Endothelial cell of umbilical vein (primary cell): ENCODE measurements around the gene GMPPA. TPM values are rescaled to one million over a fixed set of nuclear protein-coding genes. Genes with fewer than 3 reads are reported as not detected.

Source experiments
- BruUV-seq: library from RNA; stranded (reverse); fragments of 400-500 nt; replicated peaks from 2 replicates; lab custom pipeline; 2021; lab: Mats Ljungman, UMichigan
- CTCF ChIA-PET: fragments of 300-600, 350-600 bp; sonication (Branson Sonifier 250); formaldehyde crosslinking; loops from one replicate; lab custom pipeline; 2021; ENCODE audit warnings: antibody characterized with exemption, inconsistent platforms; lab: Charles Lee
- POLR2A ChIA-PET: fragments of 300-600, 350-600 bp; sonication (Branson Sonifier 250); formaldehyde crosslinking; loops from one replicate; lab custom pipeline; 2021; ENCODE audit warnings: antibody characterized with exemption, inconsistent platforms; lab: Charles Lee
- DNase-seq: peaks from one replicate; pipeline ENCODE4 v3.0.0-alpha.2; 2011; ENCODE audit warnings: low read depth, low spot score
- FAIRE-seq: peaks from 2 replicates; lab custom pipeline; 2011; peaks lifted over from hg19 to GRCh38; lab: Jason Lieb, UNC
- H2AFZ ChIP-seq: 2 replicates; pipeline ENCODE4 v1.6.0; 2012; ENCODE audit warnings: low read depth, low read length, control low read depth, inconsistent platforms
- H3K27ac ChIP-seq: 2 replicates; pipeline ENCODE4 v1.5.1; 2011; ENCODE audit warnings: low read depth, mild to moderate bottlenecking, control low read depth, low read length, moderate library complexity; ENCODE audit not compliant: insufficient read depth
- H3K27me3 ChIP-seq, 2 experiments: 2 replicates each; pipeline versions ENCODE4 v1.6.0 to v1.6.1; 2011; ENCODE audit warnings: low read length in 2 of 2, mixed read lengths in 1 of 2; ENCODE audit not compliant: control insufficient read depth in 2 of 2, insufficient read depth in 2 of 2
- H3K36me3 ChIP-seq, 2 experiments: 2 replicates in 1 of 2; 3 replicates in 1 of 2; pipeline ENCODE4 v1.5.1; 2011; ENCODE audit warnings: low read length in 2 of 2, mild to moderate bottlenecking in 1 of 2, moderate library complexity in 1 of 2; ENCODE audit not compliant: control insufficient read depth in 2 of 2, insufficient read depth in 2 of 2; ENCODE audit errors: extremely low read depth in 1 of 2
- H3K4me1 ChIP-seq: 3 replicates; pipeline ENCODE4 v1.5.1; 2011; ENCODE audit warnings: mild to moderate bottlenecking, low read length; ENCODE audit not compliant: control insufficient read depth, insufficient read depth; ENCODE audit errors: extremely low read depth
- H3K4me2 ChIP-seq: 2 replicates; pipeline ENCODE4 v1.6.1; 2011; ENCODE audit warnings: low read length, control low read depth, mixed read lengths; ENCODE audit not compliant: insufficient read depth
- H3K4me3 ChIP-seq, 3 experiments: fragments of 200-600 bp in 1 of 3; sonication (generic), shearing (Covaris generic) in 1 of 3; replicated peaks in 1 of 3; 2 replicates each; pipeline ENCODE4 v1.5.1; 2011 to 2016; ENCODE audit warnings: control low read depth in 3 of 3, low read length in 3 of 3, mild to moderate bottlenecking in 2 of 3, inconsistent platforms in 1 of 3, low read depth in 1 of 3, moderate library complexity in 1 of 3; ENCODE audit not compliant: insufficient read depth in 1 of 3
- H3K79me2 ChIP-seq: 2 replicates; pipeline ENCODE4 v1.6.0; 2012; ENCODE audit warnings: low read length, inconsistent platforms; ENCODE audit not compliant: control insufficient read depth, insufficient read depth
- H3K9ac ChIP-seq: replicated peaks from 2 replicates; pipeline ENCODE3; 2011; ENCODE audit warnings: low read length, control low read depth; ENCODE audit not compliant: insufficient read depth; ENCODE audit errors: extremely low read depth
- H3K9me1 ChIP-seq: replicated peaks from 3 replicates; pipeline ENCODE4 v1.6.0; 2011; ENCODE audit warnings: mild to moderate bottlenecking, low read length; ENCODE audit not compliant: control insufficient read depth, insufficient read depth; ENCODE audit errors: extremely low read depth
- H3K9me3 ChIP-seq: replicated peaks from 2 replicates; pipeline ENCODE4 v1.5.1; 2012; ENCODE audit warnings: low read length, inconsistent platforms; ENCODE audit not compliant: control insufficient read depth, insufficient read depth
- H4K20me1 ChIP-seq: replicated peaks from 2 replicates; pipeline ENCODE3; 2011; ENCODE audit warnings: mild to moderate bottlenecking, low read length; ENCODE audit not compliant: control insufficient read depth, insufficient read depth; ENCODE audit errors: extremely low read depth
- EZH2 ChIP-seq: IDR thresholded peaks from 2 replicates; pipeline ENCODE4 v1.6.1; 2012; ENCODE audit warnings: borderline replicate concordance, low read depth, mild to moderate bottlenecking, moderate library complexity, low read length, inconsistent platforms; ENCODE audit not compliant: severe bottlenecking
- FOS ChIP-seq: IDR thresholded peaks from 2 replicates; pipeline ENCODE4 v1.6.1; 2011; ENCODE audit warnings: mild to moderate bottlenecking, low read length, moderate library complexity, borderline replicate concordance; ENCODE audit not compliant: insufficient read depth
- GATA2 ChIP-seq: IDR thresholded peaks from 2 replicates; pipeline ENCODE4 v1.7.0; 2011; ENCODE audit warnings: low read depth, mild to moderate bottlenecking, moderate library complexity, mixed read lengths, low read length; ENCODE audit not compliant: insufficient read length, insufficient read depth
- JUN ChIP-seq: IDR thresholded peaks from 2 replicates; pipeline ENCODE4 v1.6.1; 2011; ENCODE audit warnings: borderline replicate concordance, low read depth; ENCODE audit not compliant: insufficient read length, insufficient read depth
- MYC ChIP-seq: IDR thresholded peaks from one replicate; pipeline ENCODE4 v1.6.1; 2011; ENCODE audit warnings: mild to moderate bottlenecking, low read depth, low read length
- POLR2A ChIP-seq: IDR thresholded peaks from 2 replicates; pipeline ENCODE4 v1.6.1; 2012; ENCODE audit warnings: low read depth, mild to moderate bottlenecking, control low read depth, low read length
- POLR2AphosphoS5 ChIP-seq: IDR thresholded peaks from 2 replicates; pipeline ENCODE4 v1.6.1; 2012; ENCODE audit warnings: low read depth, mild to moderate bottlenecking, control low read depth, low read length, moderate library complexity; ENCODE audit not compliant: insufficient read depth
- dilution Hi-C: fragments of 300-500 bp; cut with MboI; formaldehyde crosslinking; loops from one replicate; pipeline ENCODE4 v1.15.0; 2019; ENCODE audit warnings: low sequenced_read_pairs; ENCODE audit not compliant: extremely low pct_ligation_motif_present
- intact Hi-C: fragments of 100-400 bp; cut with micrococcal nuclease; formaldehyde crosslinking; loops from one replicate; pipeline ENCODE4 v1.10.0; 2022
- polyA plus RNA-seq, 4 experiments: library from polyadenylated mRNA; depleted of rRNA in 3 of 4; stranded (reverse) in 3 of 4; unstranded in 1 of 4; fragments of >200 nt; gene quantifications; 2 replicates each; pipeline versions ENCODE4 v1.2.1 to v1.2.3, GENCODE V29; 2011 to 2012; ENCODE audit warnings: missing spikeins in 1 of 4
- total RNA-seq: library from RNA; stranded (reverse); gene quantifications from 2 replicates; pipeline ENCODE4 v1.2.3, GENCODE V29; 2021
- TF ChIP-seq, protein P1 (sequence below), 2 donors: IDR thresholded peaks; 1 replicate in 1 of 2; 2 replicates in 1 of 2; pipeline ENCODE4 v1.5.1; 2011; ENCODE audit warnings: low read length in 2 of 2, mild to moderate bottlenecking in 2 of 2, moderate library complexity in 2 of 2, control low read depth in 1 of 2, inconsistent platforms in 1 of 2, low read depth in 1 of 2; ENCODE audit not compliant: insufficient read depth in 1 of 2; ENCODE audit errors: extremely low read depth in 1 of 2
- TF ChIP-seq, protein P2 (sequence below): IDR thresholded peaks from 2 replicates; pipeline ENCODE4 v1.6.1; 2011; ENCODE audit not compliant: insufficient read depth, insufficient read length

GMPPA gene
- total and polyA plus RNA-seq, 2 donors (not counting 3 experiments of a cell fraction or from before 2014, with no cell fraction given) = 39.1 to 104 TPM

DNA sequence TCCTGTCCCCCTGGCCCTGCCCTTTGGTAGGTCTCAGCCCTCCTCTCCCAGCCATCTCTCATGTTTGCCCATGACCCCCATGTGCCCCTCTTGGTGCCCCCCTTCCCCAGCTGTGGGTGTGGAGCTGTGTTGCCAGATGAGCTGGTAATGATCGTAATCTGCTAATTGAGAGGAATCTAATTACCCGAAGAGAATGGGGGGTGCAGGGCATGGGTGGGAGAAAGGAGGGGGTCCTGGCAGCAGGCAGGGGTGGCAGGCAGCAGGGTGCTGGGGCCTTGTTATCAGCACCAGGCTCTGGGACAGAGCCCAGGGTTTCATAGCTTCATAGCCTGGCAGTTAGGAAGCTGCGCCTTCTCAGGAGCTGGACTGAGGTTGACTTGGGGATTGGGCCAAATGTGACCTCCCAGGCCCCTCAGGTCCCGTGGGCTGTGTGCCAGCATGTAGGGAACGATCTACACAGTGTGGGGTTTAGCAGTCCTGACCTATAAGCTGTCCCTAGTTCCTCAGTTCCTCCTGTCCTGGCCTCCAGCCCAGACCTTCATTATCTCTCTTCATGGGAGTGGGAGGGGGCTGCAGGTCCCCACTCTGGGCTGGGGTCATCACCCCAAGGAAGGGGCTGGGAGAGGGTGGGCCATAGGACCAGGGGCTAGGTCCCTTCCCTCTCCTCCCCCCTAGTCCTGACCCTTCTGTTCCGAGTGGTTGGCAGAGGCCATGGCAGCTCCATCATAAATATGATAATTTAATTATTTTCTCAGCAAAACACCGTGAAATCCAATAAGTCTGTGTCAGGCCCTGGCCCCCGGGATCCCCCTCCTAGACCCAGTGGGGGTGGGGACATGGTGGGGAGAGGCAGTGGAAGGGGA is 9.1 kb downstream of the GMPPA start:
- no peak for FAIRE-seq
- TF ChIP-seq, protein P1, sequence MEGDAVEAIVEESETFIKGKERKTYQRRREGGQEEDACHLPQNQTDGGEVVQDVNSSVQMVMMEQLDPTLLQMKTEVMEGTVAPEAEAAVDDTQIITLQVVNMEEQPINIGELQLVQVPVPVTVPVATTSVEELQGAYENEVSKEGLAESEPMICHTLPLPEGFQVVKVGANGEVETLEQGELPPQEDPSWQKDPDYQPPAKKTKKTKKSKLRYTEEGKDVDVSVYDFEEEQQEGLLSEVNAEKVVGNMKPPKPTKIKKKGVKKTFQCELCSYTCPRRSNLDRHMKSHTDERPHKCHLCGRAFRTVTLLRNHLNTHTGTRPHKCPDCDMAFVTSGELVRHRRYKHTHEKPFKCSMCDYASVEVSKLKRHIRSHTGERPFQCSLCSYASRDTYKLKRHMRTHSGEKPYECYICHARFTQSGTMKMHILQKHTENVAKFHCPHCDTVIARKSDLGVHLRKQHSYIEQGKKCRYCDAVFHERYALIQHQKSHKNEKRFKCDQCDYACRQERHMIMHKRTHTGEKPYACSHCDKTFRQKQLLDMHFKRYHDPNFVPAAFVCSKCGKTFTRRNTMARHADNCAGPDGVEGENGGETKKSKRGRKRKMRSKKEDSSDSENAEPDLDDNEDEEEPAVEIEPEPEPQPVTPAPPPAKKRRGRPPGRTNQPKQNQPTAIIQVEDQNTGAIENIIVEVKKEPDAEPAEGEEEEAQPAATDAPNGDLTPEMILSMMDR (IDR thresholded peaks at IDR 0.05; ENCODE audit: extremely low read depth in 1 of 2, insufficient read depth in 1 of 2, low read depth in 1 of 2, low read length in 2 of 2) = no peak
- TF ChIP-seq GATA2 (no peak), FOS (no peak), JUN (no peak), MYC (no peak), EZH2 (no peak), POLR2A (no peak), POLR2AphosphoS5 (no peak)
- TF ChIP-seq, protein P2, sequence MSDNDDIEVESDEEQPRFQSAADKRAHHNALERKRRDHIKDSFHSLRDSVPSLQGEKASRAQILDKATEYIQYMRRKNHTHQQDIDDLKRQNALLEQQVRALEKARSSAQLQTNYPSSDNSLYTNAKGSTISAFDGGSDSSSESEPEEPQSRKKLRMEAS = no peak
- H3K4me2 ChIP-seq = no peak overlapping the region
- H3K36me3 ChIP-seq = peaks cover 0 to 26% of the 10 kb centered on the region in 2 experiments
- no peak overlapping the region for H3K27ac ChIP-seq
- H3K9ac ChIP-seq = no peak overlapping the region
- H4K20me1 ChIP-seq = no peaks in the 10 kb centered on the region
- no peak overlapping the region for H2AFZ ChIP-seq
- no peaks in the 10 kb centered on the region for H3K79me2 ChIP-seq
- dilution Hi-C loops (no loop called here), intact Hi-C loops (loop anchor here (2.0 kb wide), 1 partner anchor 13 kb away; no protein-coding TSS in a partner anchor)
- no peaks in the 10 kb centered on the region for H3K9me1 ChIP-seq
- no peak overlapping the region for H3K4me3 ChIP-seq
- CTCF ChIA-PET = interaction anchor here (0.9 to 5.0 kb wide), 6 partner anchors 10 to 105 kb away, joined by 3 to 151 read pairs (median 35); partner anchors contain the start of genes CHPF, GMPPA and TMEM198
- peaks cover 23 to 24% of the 10 kb centered on the region in 2 experiments for H3K27me3 ChIP-seq
- no peaks in the 10 kb centered on the region for H3K9me3 ChIP-seq
- POLR2A ChIA-PET = interaction anchor here (1.8 kb wide), 1 partner anchor 9 kb away, joined by 9 read pairs; the partner anchor contains the start of gene GMPPA
- no peaks in the 10 kb centered on the region for H3K4me1 ChIP-seq
- no peak for DNase-seq
- BruUV-seq = no TSS peak
